HepG2 (cell line): ENCODE results near the gene NOTUM. TPM values are rescaled to one million over a fixed set of nuclear protein-coding genes. Genes with fewer than 3 reads are reported as not detected.

ENCODE experiments used
- ARID2 ChIP-seq: sonication (generic); formaldehyde crosslinking; IDR thresholded peaks from 2 replicates; pipeline ENCODE4 v1.8.1; 2022; ENCODE audit warnings: mild to moderate bottlenecking, missing genetic modification reagents, borderline replicate concordance
- CENPT ChIP-seq: sonication (generic); formaldehyde crosslinking; IDR thresholded peaks from 2 replicates; pipeline ENCODE4 v1.8.0; 2022; ENCODE audit warnings: low read depth, mild to moderate bottlenecking, moderate library complexity, missing genetic modification reagents
- FOXO4 ChIP-seq: sonication (generic); formaldehyde crosslinking; conservative IDR thresholded peaks from 2 replicates; pipeline ENCODE4 v1.8.1; 2023; ENCODE audit warnings: missing genetic modification reagents
- HHEX ChIP-seq: IDR thresholded peaks from 2 replicates; pipeline ENCODE4 v1.6.1; 2016; ENCODE audit warnings: control low read depth
- JUNB ChIP-seq: sonication (generic); formaldehyde crosslinking; IDR thresholded peaks from 2 replicates; pipeline ENCODE4 v1.8.0; 2022; ENCODE audit warnings: missing genetic modification reagents, mild to moderate bottlenecking, borderline replicate concordance
- MXI1 ChIP-seq: IDR thresholded peaks from 3 replicates; pipeline ENCODE4 v1.6.1; 2012; ENCODE audit warnings: low read depth, low read length, inconsistent platforms, borderline replicate concordance
- SP2 ChIP-seq: sonication (generic); formaldehyde crosslinking; IDR thresholded peaks from 2 replicates; pipeline ENCODE4 v1.5.1; 2020; ENCODE audit warnings: mild to moderate bottlenecking, missing genetic modification reagents
- ZFP36 ChIP-seq: fragments of 150-350 bp; IDR thresholded peaks from 2 replicates; pipeline ENCODE4 v1.6.1; 2018; ENCODE audit warnings: borderline replicate concordance, low read length, low read depth; ENCODE audit not compliant: partially characterized antibody
- ZMYM2 ChIP-seq: sonication (generic); formaldehyde crosslinking; IDR thresholded peaks from 2 replicates; pipeline ENCODE4 v1.8.0; 2022; ENCODE audit warnings: mild to moderate bottlenecking, missing genetic modification reagents
- ZNF10 ChIP-seq: sonication (generic); formaldehyde crosslinking; IDR thresholded peaks from 2 replicates; pipeline ENCODE4 v1.4.0; 2020; ENCODE audit warnings: mild to moderate bottlenecking, low read depth, missing genetic modification reagents, borderline replicate concordance
- ZNF572 ChIP-seq: sonication (generic); formaldehyde crosslinking; IDR thresholded peaks from 2 replicates; pipeline ENCODE4 v1.5.1; 2020; ENCODE audit warnings: mild to moderate bottlenecking, missing genetic modification reagents
- ZNF7 ChIP-seq: IDR thresholded peaks from 2 replicates; pipeline ENCODE4 v1.6.1; 2016; ENCODE audit warnings: missing biosample characterization, missing genetic modification reagents
- polyA plus RNA-seq, 8 experiments: library from polyadenylated mRNA; depleted of rRNA in 3 of 8; stranded (reverse) in 7 of 8; unstranded in 1 of 8; fragments of >200 nt; fragmentation: Illumina TruSeq in 4 of 8; extraction: Trizol in 4 of 8; gene quantifications; 2 replicates each; pipeline versions ENCODE4 v1.2.1 to v1.2.3, GENCODE V29; 2011 to 2016; ENCODE audit warnings: low read depth in 4 of 8, missing spikeins in 1 of 8, mixed read lengths in 1 of 8; ENCODE audit not compliant: insufficient read depth in 1 of 8
- total RNA-seq, 5 experiments: library from RNA; depleted of rRNA; stranded (reverse); fragments of >200 nt; fragmentation: Illumina TruSeq; extraction: Trizol; gene quantifications; 2 replicates each; pipeline ENCODE4 v1.2.3, GENCODE V29; 2016; ENCODE audit warnings: low read depth in 1 of 5
- TF ChIP-seq, protein P1 (sequence below): sonication (generic); formaldehyde crosslinking; IDR thresholded peaks from 2 replicates; pipeline ENCODE4 v1.4.0; 2020; ENCODE audit warnings: mild to moderate bottlenecking, missing genetic modification reagents
- TF ChIP-seq, protein P2 (sequence below): IDR thresholded peaks from 2 replicates; pipeline ENCODE4 v1.6.1; 2012; ENCODE audit warnings: inconsistent platforms

NOTUM gene
- total and polyA plus RNA-seq, 2 of the 13 experiments (the other 11 are each of a cell fraction or from before 2014, with no cell fraction given): 150 to 160 TPM

GRCh38 chr17:81966343-81967243 is 5.6 kb upstream of the NOTUM start (continued):
- TF ChIP-seq, protein P1, sequence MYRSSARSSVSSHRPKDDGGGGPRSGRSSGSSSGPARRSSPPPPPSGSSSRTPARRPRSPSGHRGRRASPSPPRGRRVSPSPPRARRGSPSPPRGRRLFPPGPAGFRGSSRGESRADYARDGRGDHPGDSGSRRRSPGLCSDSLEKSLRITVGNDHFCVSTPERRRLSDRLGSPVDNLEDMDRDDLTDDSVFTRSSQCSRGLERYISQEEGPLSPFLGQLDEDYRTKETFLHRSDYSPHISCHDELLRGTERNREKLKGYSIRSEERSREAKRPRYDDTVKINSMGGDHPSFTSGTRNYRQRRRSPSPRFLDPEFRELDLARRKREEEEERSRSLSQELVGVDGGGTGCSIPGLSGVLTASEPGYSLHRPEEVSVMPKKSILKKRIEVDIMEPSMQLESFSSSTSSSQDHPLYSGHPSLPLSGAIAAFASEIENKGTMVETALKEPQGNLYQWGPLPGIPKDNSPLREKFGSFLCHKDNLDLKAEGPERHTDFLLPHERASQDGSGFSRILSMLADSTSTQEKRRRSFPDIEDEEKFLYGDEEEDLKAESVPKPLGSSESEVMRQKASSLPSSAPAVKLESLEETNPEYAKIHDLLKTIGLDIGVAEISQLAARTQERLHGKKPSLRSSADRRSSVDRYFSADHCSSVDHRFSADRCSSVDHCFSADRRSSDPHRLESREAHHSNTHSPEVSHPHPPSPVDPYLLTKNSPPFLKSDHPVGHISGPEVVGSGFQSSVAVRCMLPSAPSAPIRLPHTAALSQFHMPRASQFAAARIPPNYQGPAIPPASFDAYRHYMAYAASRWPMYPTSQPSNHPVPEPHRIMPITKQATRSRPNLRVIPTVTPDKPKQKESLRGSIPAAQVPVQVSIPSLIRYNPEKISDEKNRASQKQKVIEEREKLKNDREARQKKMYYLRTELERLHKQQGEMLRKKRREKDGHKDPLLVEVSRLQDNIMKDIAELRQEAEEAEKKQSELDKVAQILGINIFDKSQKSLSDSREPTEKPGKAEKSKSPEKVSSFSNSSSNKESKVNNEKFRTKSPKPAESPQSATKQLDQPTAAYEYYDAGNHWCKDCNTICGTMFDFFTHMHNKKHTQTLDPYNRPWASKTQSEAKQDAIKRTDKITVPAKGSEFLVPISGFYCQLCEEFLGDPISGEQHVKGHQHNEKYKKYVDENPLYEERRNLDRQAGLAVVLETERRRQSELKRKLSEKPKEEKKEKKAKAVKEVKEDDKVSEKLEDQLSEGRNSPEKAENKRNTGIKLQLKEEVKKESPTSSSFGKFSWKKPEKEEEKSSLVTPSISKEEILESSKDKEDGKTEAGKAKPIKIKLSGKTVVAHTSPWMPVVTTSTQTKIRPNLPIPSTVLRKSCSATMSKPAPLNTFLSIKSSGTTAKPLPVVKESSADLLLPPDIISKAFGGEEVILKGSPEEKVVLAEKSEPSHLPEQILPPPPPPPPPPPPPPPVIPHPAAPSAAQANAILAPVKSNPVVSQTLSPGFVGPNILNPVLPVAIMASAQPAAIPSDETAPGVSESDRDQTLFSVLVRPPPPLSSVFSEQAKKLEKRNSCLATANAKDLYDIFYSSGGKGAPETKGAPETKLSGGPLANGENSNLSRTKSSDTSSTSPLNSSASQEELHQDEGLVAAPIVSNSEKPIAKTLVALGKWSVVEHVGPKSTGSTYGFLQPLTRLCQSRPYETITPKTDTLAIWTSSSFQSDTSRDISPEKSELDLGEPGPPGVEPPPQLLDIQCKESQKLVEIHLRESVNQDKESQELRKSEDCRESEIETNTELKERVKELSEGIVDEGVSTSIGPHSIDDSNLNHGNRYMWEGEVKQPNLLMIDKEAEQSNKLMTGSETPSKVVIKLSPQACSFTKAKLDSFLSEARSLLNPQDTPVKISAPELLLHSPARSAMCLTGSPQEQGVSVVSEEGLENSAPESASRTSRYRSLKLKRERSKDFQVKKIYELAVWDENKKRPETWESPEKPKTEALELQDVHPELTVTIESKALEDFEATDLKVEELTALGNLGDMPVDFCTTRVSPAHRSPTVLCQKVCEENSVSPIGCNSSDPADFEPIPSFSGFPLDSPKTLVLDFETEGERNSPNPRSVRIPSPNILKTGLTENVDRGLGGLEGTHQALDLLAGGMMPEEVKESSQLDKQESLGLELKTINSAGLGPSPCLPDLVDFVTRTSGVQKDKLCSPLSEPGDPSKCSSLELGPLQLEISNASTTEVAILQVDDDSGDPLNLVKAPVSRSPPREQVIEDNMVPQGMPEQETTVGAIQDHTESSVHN (CRISPR knock-in tag): peak; percentile 92; the same call in 1 of the 2 replicates
- TF ChIP-seq SP2 (CRISPR knock-in tag): no peak; the same call in 1 of the 2 replicates
- TF ChIP-seq ZNF7 (CRISPR knock-in tag): 0 out of 2 replicates have a peak, but pooled peaks have one; percentile 42
- no peak for TF ChIP-seq ARID2 (CRISPR knock-in tag)
- no peak; the same call in 1 of the 2 replicates for TF ChIP-seq CENPT (CRISPR knock-in tag)
- TF ChIP-seq MXI1: peak; percentile 64; the same call in 1 of the 3 replicates
- no peak for TF ChIP-seq FOXO4
- TF ChIP-seq, protein P2, sequence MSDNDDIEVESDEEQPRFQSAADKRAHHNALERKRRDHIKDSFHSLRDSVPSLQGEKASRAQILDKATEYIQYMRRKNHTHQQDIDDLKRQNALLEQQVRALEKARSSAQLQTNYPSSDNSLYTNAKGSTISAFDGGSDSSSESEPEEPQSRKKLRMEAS: peak; percentile 88
- TF ChIP-seq ZFP36: no peak
- TF ChIP-seq ZMYM2 (CRISPR knock-in tag): no peak
- TF ChIP-seq ZNF572: peak; percentile 81; the same call in 1 of the 2 replicates
- no peak; the same call in 1 of the 2 replicates for TF ChIP-seq HHEX (CRISPR knock-in tag)
- no peak for TF ChIP-seq ZNF10 (CRISPR knock-in tag)
- TF ChIP-seq JUNB: no peak
